Transverse colon (tissue), 4 donors: Measurements from ENCODE around the gene MRPS9. TPM values are rescaled to one million over a fixed set of nuclear protein-coding genes. Genes with fewer than 3 reads are reported as not detected.

Experiments
- DNase-seq: peaks from one replicate; pipeline ENCODE4 v3.0.0-alpha.2; 2019
- H3K27ac ChIP-seq, 4 donors: fragments of 200-600 bp; sonication (generic); 2 replicates each; pipeline ENCODE4 v1.5.1; 2016 to 2018; ENCODE audit warnings: inconsistent platforms in 4 of 4
- H3K27me3 ChIP-seq: fragments of 200-600 bp; sonication (generic); 2 replicates; pipeline ENCODE4 v1.5.1; 2017; ENCODE audit warnings: inconsistent platforms
- H3K36me3 ChIP-seq, 4 donors: fragments of 200-600 bp; sonication (generic); 2 replicates each; pipeline ENCODE4 v1.5.1; 2017 to 2019; ENCODE audit warnings: inconsistent platforms in 4 of 4
- H3K4me1 ChIP-seq, 4 donors: fragments of 200-600 bp; sonication (generic); 2 replicates each; pipeline ENCODE4 v1.5.1; 2017 to 2020; ENCODE audit warnings: inconsistent platforms in 4 of 4
- H3K4me3 ChIP-seq, 4 donors: fragments of 200-600 bp; sonication (generic); 1 replicate in 1 of 4; 2 replicates in 3 of 4; pipeline versions ENCODE4 v1.5.1 to v1.6.1; 2017 to 2019; ENCODE audit warnings: inconsistent platforms in 4 of 4
- H3K9me3 ChIP-seq, 2 donors: fragments of 200-600 bp; sonication (generic); 2 replicates each; pipeline ENCODE4 v1.5.1; 2017 to 2019; ENCODE audit warnings: inconsistent platforms in 2 of 2
- CTCF ChIP-seq, 5 experiments: fragments of 200-600 bp in 3 of 5; fragments of 450-650 bp in 2 of 5; sonication (generic) in 3 of 5; IDR thresholded peaks; 1 replicate in 2 of 5; 2 replicates in 3 of 5; pipeline ENCODE4 v1.5.1; 2016 to 2017; ENCODE audit warnings: antibody characterized with exemption in 5 of 5, inconsistent platforms in 3 of 5, mild to moderate bottlenecking in 2 of 5, moderate library complexity in 1 of 5
- EP300 ChIP-seq: sonication (generic); formaldehyde crosslinking; IDR thresholded peaks from one replicate; pipeline ENCODE4 v1.6.1; 2017; ENCODE audit warnings: antibody characterized with exemption, low read depth
- POLR2A ChIP-seq: fragments of 450-650 bp; IDR thresholded peaks from one replicate; pipeline ENCODE4 v1.6.1; 2016; ENCODE audit warnings: antibody characterized with exemption, mild to moderate bottlenecking, moderate library complexity
- POLR2AphosphoS5 ChIP-seq, 3 donors: sonication (generic); formaldehyde crosslinking; IDR thresholded peaks; one replicate each; pipeline ENCODE4 v1.6.1; 2016; ENCODE audit warnings: antibody characterized with exemption in 3 of 3
- WGBS, 2 donors: methylation state at CpG; one replicate each; pipeline ENCODE4 v1.1.5; 2018; ENCODE audit warnings: low coverage in 1 of 2; 5-methylcytosine and 5-hydroxymethylcytosine counted together
- in situ Hi-C, 4 donors: fragments of 200-750 bp; cut with MboI; loops; one replicate each; pipeline versions ENCODE4 v1.15.0 to v1.15.1; 2017; ENCODE audit warnings: low sequenced_read_pairs in 3 of 4, low pct_ligation_motif_present in 1 of 4, low pct_unique_long_range_greater_than_20kb in 1 of 4
- intact Hi-C: fragments of 100-400 bp; cut with DNase I; formaldehyde crosslinking; loops from one replicate; pipeline ENCODE4 v1.15.1; 2023; ENCODE audit warnings: low total_unique reads
- total RNA-seq, 4 donors: library from RNA; depleted of rRNA; stranded (reverse); fragments of >200 nt; gene quantifications; one replicate each; pipeline ENCODE4 v1.1.0, GENCODE V29; 2016

MRPS9 gene
- total RNA-seq, 4 donors from 2014 or later: 12.9 to 27.8 (median 23.4) TPM

GRCh38 chr2:105102963-105103421 lies 65.1 kb downstream of the MRPS9 start:
- no peaks in the 10 kb centered on the region for H3K9me3 ChIP-seq
- H3K4me1 ChIP-seq: no peaks in the 10 kb centered on the region
- no peaks in the 10 kb centered on the region for H3K27me3 ChIP-seq
- H3K4me3 ChIP-seq: no peak overlapping the region
- TF ChIP-seq POLR2A (no peak), CTCF (IDR thresholded peaks at IDR 0.05) (no peak), POLR2AphosphoS5 (IDR thresholded peaks at IDR 0.05) (no peak), EP300 (no peak)
- 82% methylated on average over 5 to 13 of the region's 13 CpGs for WGBS, 2 donors
- H3K36me3 ChIP-seq: peaks cover 0 to 15% (median 3%) of the 10 kb centered on the region in 4 donors
- H3K27ac ChIP-seq: no peak overlapping the region
- intact Hi-C loops: no loop called here
- DNase-seq: no peak
- in situ Hi-C loops: no loop called here

GRCh38 chr2:105103481-105103880 lies 65.6 kb downstream of the MRPS9 start:
- Histone ChIP-seq H3K27me3 (no peaks in the 10 kb centered on the region), H3K4me3 (no peak overlapping the region), H3K36me3 (peaks cover 0 to 12% (median 2%) of the 10 kb centered on the region in 4 donors), H3K27ac (no peak overlapping the region), H3K9me3 (no peaks in the 10 kb centered on the region), H3K4me1 (no peaks in the 10 kb centered on the region)
- in situ Hi-C loops: no loop called here
- intact Hi-C loops: no loop called here
- TF ChIP-seq EP300: no peak
- no peak for TF ChIP-seq POLR2AphosphoS5 (IDR thresholded peaks at IDR 0.05)
- TF ChIP-seq CTCF (IDR thresholded peaks at IDR 0.05): no peak
- TF ChIP-seq POLR2A: no peak
- no peak for DNase-seq
- WGBS, 2 donors: 88 to 91% methylated on average over 1 to 6 of the region's 6 CpGs

DNA sequence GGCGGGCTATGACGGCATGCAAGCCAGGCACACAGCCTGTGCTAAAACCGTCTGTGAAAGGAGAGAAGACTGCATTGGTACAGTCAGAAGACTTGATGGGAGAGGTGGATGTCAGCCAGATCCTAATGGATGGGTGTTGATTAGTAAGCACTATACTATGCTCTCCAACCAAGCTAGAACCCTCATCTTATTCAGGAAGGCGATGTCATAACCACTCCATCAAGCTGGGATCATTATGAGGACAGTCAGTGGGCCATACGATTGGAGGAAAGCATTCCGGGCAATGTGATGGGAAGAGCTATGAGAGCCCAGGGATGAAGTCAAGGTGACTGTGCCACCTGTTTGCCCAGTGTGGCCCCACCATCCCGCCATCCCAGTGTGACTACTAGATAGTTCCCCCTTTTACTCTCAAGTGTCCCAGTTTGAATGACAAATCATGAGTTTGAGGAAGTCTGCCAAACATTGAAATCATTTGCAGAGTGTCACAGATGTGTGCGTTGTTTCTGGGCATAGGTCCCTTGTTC lies 66.4 kb downstream of the MRPS9 start:
- no peak for DNase-seq
- intact Hi-C loops: no loop called here

GRCh38 chr2:105110295-105110829 lies 72.5 kb downstream of the MRPS9 start:
- Histone ChIP-seq H3K4me3 (no peak overlapping the region), H3K27me3 (no peaks in the 10 kb centered on the region), H3K27ac (no peak overlapping the region), H3K36me3 (no peaks in the 10 kb centered on the region), H3K4me1 (no peaks in the 10 kb centered on the region), H3K9me3 (no peaks in the 10 kb centered on the region)
- intact Hi-C loops (no loop called here), in situ Hi-C loops (loop anchor here (5.0 to 10.0 kb wide), 3 partner anchors 124 to 132 kb away; partner anchors contain the start of gene GPR45 (in 1 of the 4))
- TF ChIP-seq POLR2AphosphoS5 (IDR thresholded peaks at IDR 0.05): no peak
- TF ChIP-seq EP300: no peak
- TF ChIP-seq CTCF (IDR thresholded peaks at IDR 0.05): no peak
- TF ChIP-seq POLR2A: no peak
- WGBS, 2 donors: 60 to 89% methylated on average over 1 to 5 of the region's 5 CpGs
- no peak for DNase-seq

More for the DNA sequence above, 66.4 kb downstream of the MRPS9 start:
- Histone ChIP-seq H3K4me1 (no peaks in the 10 kb centered on the region), H3K4me3 (no peak overlapping the region), H3K9me3 (no peaks in the 10 kb centered on the region), H3K36me3 (peaks cover 0 to 5% (median under 1%) of the 10 kb centered on the region in 4 donors), H3K27me3 (no peaks in the 10 kb centered on the region), H3K27ac (no peak overlapping the region)
- no peak for TF ChIP-seq CTCF (IDR thresholded peaks at IDR 0.05)
- no peak for TF ChIP-seq EP300
- no peak for TF ChIP-seq POLR2AphosphoS5 (IDR thresholded peaks at IDR 0.05)
- TF ChIP-seq POLR2A: no peak
- in situ Hi-C loops: no loop called here
- 95 to 100% methylated on average over 1 to 8 of the region's 8 CpGs for WGBS, 2 donors
